ENCODE measurements around the gene SLC35F3.

Gene SLC35F3

GRCh38 chr1:234302354-234302962 is 398.0 kb downstream of the SLC35F3 start:
- no peaks in the 10 kb centered on the region for H3K36me3 ChIP-seq (replicated peaks)
- in situ Hi-C loops (cut with MboI; ENCODE audit: low sequenced_read_pairs): no loop called here
- no peaks in the 10 kb centered on the region for H3K4me1 ChIP-seq
- DNase-seq (ENCODE audit: low spot score in 2 of 2): no peak
- no peaks in the 10 kb centered on the region for H3K9me3 ChIP-seq
- H3K4me3 ChIP-seq: no peak overlapping the region
- H3K27me3 ChIP-seq (ENCODE audit: low read depth): peaks cover 6% of the 10 kb centered on the region; the same call in 1 of the 2 replicates

GRCh38 chr1:234303231-234303630 is 398.8 kb downstream of the SLC35F3 start:
- in situ Hi-C loops (cut with MboI; ENCODE audit: low sequenced_read_pairs): no loop called here

GRCh38 chr1:234307726-234308125 is 403.2 kb downstream of the SLC35F3 start:
- in situ Hi-C loops (cut with MboI; ENCODE audit: low sequenced_read_pairs): no loop called here
- Histone ChIP-seq H3K4me3 (no peak overlapping the region), H3K4me1 (no peaks in the 10 kb centered on the region), H3K9me3 (no peaks in the 10 kb centered on the region), H3K36me3 (replicated peaks) (no peaks in the 10 kb centered on the region), H3K27me3 (ENCODE audit: low read depth) (peaks cover 9% of the 10 kb centered on the region; the same call in 1 of the 2 replicates)
- no peak for DNase-seq (ENCODE audit: low spot score in 2 of 2)

More at GRCh38 chr1:234303231-234303630, 398.8 kb downstream of the SLC35F3 start:
- Histone ChIP-seq H3K9me3 (no peaks in the 10 kb centered on the region), H3K4me1 (no peaks in the 10 kb centered on the region), H3K4me3 (no peak overlapping the region), H3K36me3 (replicated peaks) (no peaks in the 10 kb centered on the region), H3K27me3 (ENCODE audit: low read depth) (peaks cover 3% of the 10 kb centered on the region; the same call in 1 of the 2 replicates)
- no peak for DNase-seq (ENCODE audit: low spot score in 2 of 2)

- in situ Hi-C loops (cut with MboI; ENCODE audit: low sequenced_read_pairs): no loop called here
- H3K4me3 ChIP-seq: no peak overlapping the region
- no peak for DNase-seq (ENCODE audit: low spot score in 2 of 2)
- H3K36me3 ChIP-seq (replicated peaks): no peaks in the 10 kb centered on the region
- H3K27me3 ChIP-seq (ENCODE audit: low read depth): peaks cover 9% of the 10 kb centered on the region; the same call in 1 of the 2 replicates
- H3K9me3 ChIP-seq: no peaks in the 10 kb centered on the region
- H3K4me1 ChIP-seq: no peaks in the 10 kb centered on the region
Measured at GRCh38 chr1:234309243-234309597, 404.7 kb downstream of the SLC35F3 start.

- Histone ChIP-seq H3K36me3 (replicated peaks) (no peaks in the 10 kb centered on the region), H3K27me3 (ENCODE audit: low read depth) (peaks cover 9% of the 10 kb centered on the region; the same call in 1 of the 2 replicates), H3K4me1 (no peaks in the 10 kb centered on the region), H3K4me3 (no peak overlapping the region), H3K9me3 (no peaks in the 10 kb centered on the region)
- in situ Hi-C loops (cut with MboI; ENCODE audit: low sequenced_read_pairs): loop anchor here (10.0 kb wide), 1 partner anchor 185 kb away; no protein-coding TSS in a partner anchor
- DNase-seq (ENCODE audit: low spot score in 2 of 2): peak; percentile 45 to 76
Measured at GRCh38 chr1:234309598-234310459, 405.4 kb downstream of the SLC35F3 start.

GRCh38 chr1:234310460-234310817 is 406.0 kb downstream of the SLC35F3 start:
- no peak for DNase-seq (ENCODE audit: low spot score in 2 of 2)
- in situ Hi-C loops (cut with MboI; ENCODE audit: low sequenced_read_pairs): loop anchor here (10.0 kb wide), 1 partner anchor 186 kb away; no protein-coding TSS in a partner anchor
- no peak overlapping the region for H3K4me3 ChIP-seq

GRCh38 chr1:234311414-234311813 is 406.9 kb downstream of the SLC35F3 start:
- in situ Hi-C loops (cut with MboI; ENCODE audit: low sequenced_read_pairs): loop anchor here (10.0 kb wide), 1 partner anchor 187 kb away; no protein-coding TSS in a partner anchor
- H3K4me1 ChIP-seq: no peaks in the 10 kb centered on the region
- no peaks in the 10 kb centered on the region for H3K9me3 ChIP-seq
- peaks cover 12% of the 10 kb centered on the region; the same call in 1 of the 2 replicates for H3K27me3 ChIP-seq (ENCODE audit: low read depth)
- DNase-seq (ENCODE audit: low spot score in 2 of 2): no peak
- no peak overlapping the region for H3K4me3 ChIP-seq
- H3K36me3 ChIP-seq (replicated peaks): no peaks in the 10 kb centered on the region

More at GRCh38 chr1:234310460-234310817, 406.0 kb downstream of the SLC35F3 start:
- H3K9me3 ChIP-seq: no peaks in the 10 kb centered on the region
- no peaks in the 10 kb centered on the region for H3K36me3 ChIP-seq (replicated peaks)
- H3K27me3 ChIP-seq (ENCODE audit: low read depth): peaks cover 9% of the 10 kb centered on the region; the same call in 1 of the 2 replicates
- no peaks in the 10 kb centered on the region for H3K4me1 ChIP-seq

GRCh38 chr1:234313171-234313570 is 408.7 kb downstream of the SLC35F3 start:
- Histone ChIP-seq H3K36me3 (replicated peaks) (no peaks in the 10 kb centered on the region), H3K9me3 (no peaks in the 10 kb centered on the region), H3K4me3 (no peak overlapping the region), H3K27me3 (ENCODE audit: low read depth) (peaks cover 13% of the 10 kb centered on the region; the same call in 1 of the 2 replicates), H3K4me1 (no peaks in the 10 kb centered on the region)
- no peak for DNase-seq (ENCODE audit: low spot score in 2 of 2)
- in situ Hi-C loops (cut with MboI; ENCODE audit: low sequenced_read_pairs): loop anchor here (10.0 kb wide), 1 partner anchor 188 kb away; no protein-coding TSS in a partner anchor

- H3K9me3 ChIP-seq: no peaks in the 10 kb centered on the region
- no peak overlapping the region for H3K4me3 ChIP-seq
- in situ Hi-C loops (cut with MboI; ENCODE audit: low sequenced_read_pairs): loop anchor here (10.0 kb wide), 1 partner anchor 190 kb away; no protein-coding TSS in a partner anchor
- no peaks in the 10 kb centered on the region for H3K4me1 ChIP-seq
- no peaks in the 10 kb centered on the region for H3K36me3 ChIP-seq (replicated peaks)
- peaks cover 16% of the 10 kb centered on the region; the same call in 1 of the 2 replicates for H3K27me3 ChIP-seq (ENCODE audit: low read depth)
- DNase-seq (ENCODE audit: low spot score in 2 of 2): no peak
Measured at GRCh38 chr1:234315091-234315541, 410.6 kb downstream of the SLC35F3 start.

GRCh38 chr1:234315588-234315987 is 411.1 kb downstream of the SLC35F3 start:
- in situ Hi-C loops (cut with MboI; ENCODE audit: low sequenced_read_pairs): loop anchor here (10.0 kb wide), 1 partner anchor 191 kb away; no protein-coding TSS in a partner anchor
- no peaks in the 10 kb centered on the region for H3K4me1 ChIP-seq

GRCh38 chr1:234316486-234316885 is 412.0 kb downstream of the SLC35F3 start:
- Histone ChIP-seq H3K27me3 (ENCODE audit: low read depth) (peaks cover 12% of the 10 kb centered on the region; the same call in 1 of the 2 replicates), H3K36me3 (replicated peaks) (no peaks in the 10 kb centered on the region), H3K4me1 (no peaks in the 10 kb centered on the region), H3K4me3 (no peak overlapping the region), H3K9me3 (no peaks in the 10 kb centered on the region)
- in situ Hi-C loops (cut with MboI; ENCODE audit: low sequenced_read_pairs): loop anchor here (10.0 kb wide), 1 partner anchor 192 kb away; no protein-coding TSS in a partner anchor
- DNase-seq (ENCODE audit: low spot score in 2 of 2): no peak

More at GRCh38 chr1:234315588-234315987, 411.1 kb downstream of the SLC35F3 start:
- no peaks in the 10 kb centered on the region for H3K36me3 ChIP-seq (replicated peaks)
- DNase-seq (ENCODE audit: low spot score in 2 of 2): no peak
- H3K4me3 ChIP-seq: no peak overlapping the region
- H3K27me3 ChIP-seq (ENCODE audit: low read depth): peaks cover 16% of the 10 kb centered on the region; the same call in 1 of the 2 replicates
- no peaks in the 10 kb centered on the region for H3K9me3 ChIP-seq

- in situ Hi-C loops (cut with MboI; ENCODE audit: low sequenced_read_pairs): loop anchor here (10.0 kb wide), 1 partner anchor 192 kb away; no protein-coding TSS in a partner anchor
- H3K4me1 ChIP-seq: no peaks in the 10 kb centered on the region
- H3K27me3 ChIP-seq (ENCODE audit: low read depth): peaks cover 8% of the 10 kb centered on the region; the same call in 1 of the 2 replicates
- no peaks in the 10 kb centered on the region for H3K9me3 ChIP-seq
- H3K36me3 ChIP-seq (replicated peaks): no peaks in the 10 kb centered on the region
- H3K4me3 ChIP-seq: no peak overlapping the region
- no peak for DNase-seq (ENCODE audit: low spot score in 2 of 2)
Measured at GRCh38 chr1:234316937-234317336, 412.5 kb downstream of the SLC35F3 start.

GRCh38 chr1:234320069-234320468 is 415.6 kb downstream of the SLC35F3 start:
- no peaks in the 10 kb centered on the region for H3K4me1 ChIP-seq
- H3K36me3 ChIP-seq (replicated peaks): no peaks in the 10 kb centered on the region
- peaks cover 10% of the 10 kb centered on the region; the same call in 1 of the 2 replicates for H3K27me3 ChIP-seq (ENCODE audit: low read depth)
- in situ Hi-C loops (cut with MboI; ENCODE audit: low sequenced_read_pairs): no loop called here
- no peak for DNase-seq (ENCODE audit: low spot score in 2 of 2)
- H3K4me3 ChIP-seq: no peak overlapping the region
- no peaks in the 10 kb centered on the region for H3K9me3 ChIP-seq
